B cell (primary cell): ENCODE measurements around the gene S100A12. TPM values are rescaled to one million over a fixed set of nuclear protein-coding genes. Genes with fewer than 3 reads are reported as not detected.

Experiments
- ATAC-seq: fragments of 200-7000 bp; cut with Tn5 transposase; one replicate; pipeline ENCODE4 v1.10.0; 2021; ENCODE audit warnings: low read depth, mild to moderate bottlenecking, moderate number of reproducible peaks, moderate library complexity
- CTCF ChIA-PET: fragments of 350-600 bp; sonication (Branson Sonifier 250); formaldehyde crosslinking; loops from one replicate; lab custom pipeline; 2021; ENCODE audit warnings: antibody characterized with exemption, inconsistent platforms; lab: Charles Lee
- POLR2A ChIA-PET: fragments of 350-600 bp; sonication (Branson Sonifier 250); formaldehyde crosslinking; loops from one replicate; lab custom pipeline; 2021; ENCODE audit warnings: antibody characterized with exemption; lab: Charles Lee
- DNase-seq: peaks from one replicate; pipeline ENCODE4 v3.0.0; 2013
- H2AFZ ChIP-seq: 2 replicates; pipeline ENCODE4 v1.6.1; 2012; ENCODE audit warnings: mild to moderate bottlenecking, low read depth, low read length; ENCODE audit not compliant: insufficient read depth, poor library complexity, severe bottlenecking
- H3K27ac ChIP-seq, 2 donors: 1 replicate in 1 of 2; 2 replicates in 1 of 2; pipeline ENCODE4 v1.5.1; 2012 to 2013; ENCODE audit warnings: low read length in 2 of 2, mild to moderate bottlenecking in 2 of 2, moderate library complexity in 1 of 2
- H3K27me3 ChIP-seq, 4 experiments: fragments of 200-600 bp in 1 of 4; sonication (generic) in 1 of 4; replicated peaks in 1 of 4; 1 replicate in 2 of 4; 2 replicates in 2 of 4; pipeline versions ENCODE4 v1.6.1 to v1.7.0; 2013 to 2016; ENCODE audit warnings: low read length in 3 of 4, mild to moderate bottlenecking in 2 of 4, mixed read lengths in 1 of 4, moderate library complexity in 1 of 4; ENCODE audit not compliant: insufficient read depth in 4 of 4, control insufficient read depth in 3 of 4; ENCODE audit errors: control extremely low read depth in 1 of 4
- H3K36me3 ChIP-seq, 2 experiments: replicated peaks in 1 of 2; 1 replicate in 1 of 2; 2 replicates in 1 of 2; pipeline versions ENCODE4 v1.6.1 to v1.7.1; 2013; ENCODE audit warnings: low read length in 1 of 2; ENCODE audit not compliant: insufficient read depth in 2 of 2, control insufficient read depth in 1 of 2; ENCODE audit errors: control extremely low read depth in 1 of 2, extremely low read depth in 1 of 2
- H3K4me1 ChIP-seq, 2 donors: fragments of 200-600 bp in 1 of 2; sonication (generic) in 1 of 2; 1 replicate in 1 of 2; 2 replicates in 1 of 2; pipeline versions ENCODE4 v1.5.1 to v1.6.1; 2013 to 2017; ENCODE audit warnings: low read length in 2 of 2; ENCODE audit not compliant: control insufficient read depth in 2 of 2, insufficient read depth in 2 of 2
- H3K4me2 ChIP-seq: replicated peaks from 2 replicates; pipeline ENCODE3; 2012; ENCODE audit warnings: mild to moderate bottlenecking, low read depth, low read length; ENCODE audit not compliant: poor library complexity, severe bottlenecking
- H3K4me3 ChIP-seq, 5 experiments: fragments of 200-600 bp in 1 of 5; sonication (generic) in 1 of 5; 1 replicate in 3 of 5; 2 replicates in 2 of 5; pipeline versions ENCODE4 v1.5.1 to v1.7.0; 2011 to 2016; ENCODE audit warnings: low read length in 4 of 5, mild to moderate bottlenecking in 4 of 5, low read depth in 2 of 5, control low read depth in 1 of 5, moderate library complexity in 1 of 5; ENCODE audit not compliant: insufficient read depth in 1 of 5; ENCODE audit errors: control extremely low read depth in 1 of 5, extremely low read depth in 1 of 5
- H3K79me2 ChIP-seq: fragments of 200-600 bp; sonication (generic); one replicate; pipeline ENCODE4 v1.6.0; 2016; ENCODE audit warnings: low read length; ENCODE audit not compliant: control insufficient read depth, insufficient read depth
- H3K9ac ChIP-seq: fragments of 200-600 bp; sonication (generic); 2 replicates; pipeline ENCODE4 v1.6.1; 2017; ENCODE audit warnings: mild to moderate bottlenecking, low read length, moderate library complexity
- H3K9me3 ChIP-seq, 3 donors: one replicate each; pipeline versions ENCODE4 v1.6.1 to v1.7.1; 2013; ENCODE audit warnings: low read length in 2 of 3; ENCODE audit not compliant: control insufficient read depth in 2 of 3, insufficient read depth in 1 of 3; ENCODE audit errors: control extremely low read depth in 1 of 3
- H4K20me1 ChIP-seq: 2 replicates; pipeline ENCODE4 v1.6.0; 2012; ENCODE audit warnings: mild to moderate bottlenecking, low read length; ENCODE audit not compliant: insufficient read depth, control insufficient read depth, poor library complexity, severe bottlenecking
- H3K27ac Mint-ChIP-seq: one replicate; pipeline ENCODE4 v1.8.0; 2021; ENCODE audit warnings: mixed read lengths
- H3K27me3 Mint-ChIP-seq: one replicate; pipeline ENCODE4 v1.8.0; 2021; ENCODE audit warnings: mixed read lengths
- H3K4me1 Mint-ChIP-seq: one replicate; pipeline ENCODE4 v1.8.0; 2021; ENCODE audit warnings: mixed read lengths
- H3K4me3 Mint-ChIP-seq: one replicate; pipeline ENCODE4 v1.8.0; 2021; ENCODE audit warnings: mixed read lengths
- H3K9me3 Mint-ChIP-seq: one replicate; pipeline ENCODE4 v1.8.0; 2022; ENCODE audit warnings: mixed read lengths; ENCODE audit not compliant: insufficient read depth
- CTCF ChIP-seq: fragments of 200-600 bp; IDR thresholded peaks from one replicate; pipeline ENCODE4 v1.8.0; 2022; ENCODE audit warnings: antibody characterized with exemption, mild to moderate bottlenecking
- EZH2 ChIP-seq: IDR thresholded peaks from 2 replicates; pipeline ENCODE4 v1.6.1; 2012; ENCODE audit warnings: borderline replicate concordance, low read depth, mild to moderate bottlenecking, moderate library complexity, low read length; ENCODE audit not compliant: insufficient read depth, poor library complexity, severe bottlenecking
- WGBS: methylation state at CpG from one replicate; pipeline ENCODE4 v1.1.5; 2013; ENCODE audit warnings: missing lambda C conversion rate; ENCODE audit not compliant: insufficient coverage; 5-methylcytosine and 5-hydroxymethylcytosine counted together
- intact Hi-C: fragments of 100-400 bp; cut with micrococcal nuclease; formaldehyde crosslinking; loops from one replicate; pipeline ENCODE4 v1.10.0; 2022
- polyA plus RNA-seq: library from polyadenylated mRNA; depleted of rRNA; stranded (reverse); fragments of >200 nt; gene quantifications from 2 replicates; pipeline ENCODE4 v1.2.3, GENCODE V29; 2012
- total RNA-seq, 2 donors: library from RNA; stranded (reverse); fragments of 120-200 nt in 1 of 2; gene quantifications; 1 replicate in 1 of 2; 2 replicates in 1 of 2; pipeline versions ENCODE4 v1.2.3 to v1.2.4, GENCODE V29; 2013 to 2022

The S100A12 gene
- total and polyA plus RNA-seq, 2 donors (not counting 1 experiment from before 2014, with no cell fraction given): 3.4 TPM; not detected in 1

- intact Hi-C loops: no loop called here
- no peak overlapping the region for H3K4me3 Mint-ChIP-seq
These were observed 25.8 kb downstream of the S100A12 start for GRCh38 chr1:153349363-153350320.

More at GRCh38 chr1:153349363-153350320, 25.8 kb downstream of the S100A12 start:
- H3K4me2 ChIP-seq: no peak overlapping the region
- H3K4me3 ChIP-seq: no peak overlapping the region
- peaks cover 20% of the 10 kb centered on the region for H3K4me1 Mint-ChIP-seq
- WGBS: 71% methylated on average over 11 of the region's 17 CpGs
- no peaks in the 10 kb centered on the region for H3K9me3 ChIP-seq
- CTCF ChIA-PET: interaction anchor here (1.1 to 1.2 kb wide), 2 partner anchors 15 to 145 kb away, joined by 3 to 4 read pairs; no protein-coding TSS in a partner anchor
- H3K4me1 ChIP-seq: peaks cover 14 to 17% of the 10 kb centered on the region in 2 donors
- H3K27me3 ChIP-seq: peaks cover 0 to 41% (median 22%) of the 10 kb centered on the region in 4 experiments
- POLR2A ChIA-PET: no interaction called here
- DNase-seq (no peak), ATAC-seq (no peak)
- H3K9ac ChIP-seq: no peak overlapping the region
- H2AFZ ChIP-seq: no peak overlapping the region
- no peaks in the 10 kb centered on the region for H3K9me3 Mint-ChIP-seq
- H3K27me3 Mint-ChIP-seq: peaks cover 60% of the 10 kb centered on the region
- H4K20me1 ChIP-seq: no peaks in the 10 kb centered on the region
- H3K36me3 ChIP-seq: no peaks in the 10 kb centered on the region
- no peaks in the 10 kb centered on the region for H3K79me2 ChIP-seq
- TF ChIP-seq EZH2 (no peak), CTCF (no peak)
- no peak overlapping the region for H3K27ac Mint-ChIP-seq
- no peak overlapping the region for H3K27ac ChIP-seq
